GM10847 (cell line): ENCODE measurements around the gene RXFP2.

Source experiments
- POLR2A ChIP-seq: IDR thresholded peaks from 2 replicates; pipeline ENCODE4 v1.6.1; 2011; ENCODE audit not compliant: insufficient read length; ENCODE audit errors: extremely low read depth

Gene RXFP2

DNA sequence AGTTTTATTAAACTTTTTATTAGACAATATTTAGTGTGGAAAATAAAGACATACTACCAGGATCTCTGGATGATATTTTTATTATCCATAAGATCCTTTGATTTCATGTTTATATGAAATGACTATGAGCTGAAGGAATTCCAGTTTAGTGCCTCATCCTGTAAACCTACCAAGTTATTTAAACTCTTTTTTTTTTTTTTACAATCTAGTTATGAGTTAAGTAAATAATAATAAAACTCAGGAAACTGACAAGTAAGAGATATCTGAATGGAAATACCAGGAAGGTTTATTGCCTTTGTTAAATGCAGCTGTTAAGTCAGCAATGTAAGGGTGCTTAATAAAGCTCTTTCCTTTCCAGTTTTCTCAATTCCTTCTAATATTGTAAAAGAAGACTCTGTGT lies 53.9 kb downstream of the RXFP2 start:
- TF ChIP-seq POLR2A: no peak

DNA sequence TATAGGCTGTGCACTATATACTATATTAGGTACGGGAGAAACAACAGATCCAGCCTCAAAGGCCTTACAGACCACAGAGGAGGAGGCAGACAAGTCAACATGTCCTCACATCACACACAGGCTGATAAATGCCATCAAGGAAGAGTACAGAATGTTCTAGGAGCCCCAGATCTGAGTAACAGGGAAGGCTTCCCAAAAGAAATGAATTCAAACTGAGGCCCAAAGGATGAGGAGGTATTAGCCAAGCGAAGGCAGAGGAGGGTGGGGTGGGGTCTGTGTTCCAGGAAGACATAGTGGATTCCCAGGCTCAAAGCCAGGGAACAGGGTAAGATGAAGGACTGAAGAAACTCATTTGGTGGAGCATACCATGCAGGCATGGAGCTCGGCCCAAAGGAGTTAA lies 55.1 kb downstream of the RXFP2 start:
- no peak for TF ChIP-seq POLR2A

DNA sequence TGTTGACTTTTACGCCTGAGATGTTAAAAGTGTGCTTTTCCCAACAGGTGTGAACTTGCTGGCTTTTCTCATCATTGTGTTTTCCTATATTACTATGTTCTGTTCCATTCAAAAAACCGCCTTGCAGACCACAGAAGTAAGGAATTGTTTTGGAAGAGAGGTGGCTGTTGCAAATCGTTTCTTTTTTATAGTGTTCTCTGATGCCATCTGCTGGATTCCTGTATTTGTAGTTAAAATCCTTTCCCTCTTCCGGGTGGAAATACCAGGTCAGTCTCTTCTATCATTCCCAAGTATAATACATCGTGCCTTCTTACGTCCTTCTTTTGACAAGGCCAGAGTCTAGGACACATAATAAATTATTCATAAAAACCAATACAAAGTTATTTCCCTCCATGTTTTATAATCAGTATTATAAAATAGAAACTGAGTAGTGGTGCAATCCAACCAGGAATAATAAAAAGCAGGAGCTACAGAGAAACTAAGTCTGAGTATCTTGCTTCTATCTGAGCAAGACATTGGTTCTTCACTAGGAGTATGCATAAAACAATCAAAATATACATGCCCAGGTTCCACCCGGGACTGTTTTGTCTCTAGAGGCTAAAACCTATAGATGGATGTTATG lies 57.9 kb downstream of the RXFP2 start:
- TF ChIP-seq POLR2A: no peak

DNA sequence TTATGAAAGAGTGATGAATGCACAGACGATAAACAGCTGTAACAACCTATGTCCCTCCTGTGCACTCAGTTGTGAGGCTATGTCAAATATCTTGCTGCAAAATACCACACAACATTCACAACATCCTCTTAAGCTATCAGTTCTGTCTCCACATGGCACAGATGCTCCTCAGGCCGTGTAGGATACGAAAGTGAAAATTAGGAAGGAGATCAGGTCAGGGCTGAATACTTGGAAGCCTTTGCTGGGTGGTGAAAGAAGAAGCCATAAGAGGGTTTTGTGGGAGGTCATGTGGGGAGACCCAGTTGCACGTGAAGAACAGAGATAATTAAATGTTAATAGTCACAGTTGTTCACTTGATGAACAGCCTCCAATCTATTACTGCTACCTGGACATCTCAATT lies 58.9 kb downstream of the RXFP2 start:
- no peak for TF ChIP-seq POLR2A

DNA sequence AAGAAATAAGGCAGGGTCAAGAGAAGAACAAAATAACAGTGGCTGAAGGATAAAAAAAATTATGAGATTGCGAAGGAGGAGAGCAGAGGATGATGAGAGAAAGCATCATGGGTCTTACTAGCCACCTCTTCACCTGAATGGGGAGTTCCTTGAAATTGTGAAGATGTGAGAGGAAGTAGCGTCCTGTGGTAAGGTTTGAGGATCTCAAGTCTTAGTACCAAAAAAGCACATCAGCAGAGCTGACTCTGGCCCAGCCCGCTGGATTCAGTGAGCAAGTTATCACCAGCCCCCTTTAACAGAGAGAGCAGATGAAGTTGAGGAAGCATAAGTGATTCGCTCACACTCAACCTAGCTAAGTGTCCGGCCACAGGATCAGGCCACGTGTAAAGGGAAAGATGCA lies 61.8 kb downstream of the RXFP2 start:
- no peak for TF ChIP-seq POLR2A

DNA sequence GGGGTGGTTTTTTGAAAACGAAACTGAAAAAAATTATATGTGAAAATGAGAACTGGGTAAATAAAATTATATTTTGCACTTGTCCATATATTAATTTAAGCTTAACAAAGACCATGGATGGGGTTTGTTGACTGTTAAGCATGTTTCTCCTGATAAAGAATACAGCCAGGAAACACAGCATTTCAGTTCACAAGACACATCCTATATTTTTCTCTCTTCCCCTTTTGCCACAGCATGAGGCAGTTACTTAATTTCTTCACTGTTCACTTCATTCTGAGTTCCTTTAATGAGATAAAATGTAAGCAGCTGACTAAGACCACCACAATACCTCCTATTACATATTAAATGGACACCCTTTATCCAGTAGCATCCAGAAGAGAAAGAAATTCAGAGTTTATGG lies 64.0 kb downstream of the RXFP2 start:
- TF ChIP-seq POLR2A: no peak

DNA sequence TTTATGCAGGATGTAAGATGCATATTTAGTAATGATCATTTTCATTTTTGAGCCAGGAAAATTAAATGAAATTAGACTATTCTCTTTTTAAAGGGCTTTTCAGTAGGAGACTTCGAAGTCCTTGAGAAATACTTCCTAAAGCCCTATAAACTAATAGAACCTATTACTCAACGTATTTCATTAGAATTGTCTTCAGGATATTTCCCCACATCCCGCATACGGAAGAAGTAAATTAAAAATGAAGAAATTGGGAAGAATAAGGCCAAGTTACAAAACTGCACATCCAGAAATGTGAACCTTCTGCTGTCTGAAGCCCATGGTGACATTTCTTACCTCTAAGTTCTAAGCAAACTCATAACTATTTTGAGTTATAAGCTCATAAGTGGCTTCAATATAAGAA lies 66.5 kb downstream of the RXFP2 start:
- TF ChIP-seq POLR2A: no peak

DNA sequence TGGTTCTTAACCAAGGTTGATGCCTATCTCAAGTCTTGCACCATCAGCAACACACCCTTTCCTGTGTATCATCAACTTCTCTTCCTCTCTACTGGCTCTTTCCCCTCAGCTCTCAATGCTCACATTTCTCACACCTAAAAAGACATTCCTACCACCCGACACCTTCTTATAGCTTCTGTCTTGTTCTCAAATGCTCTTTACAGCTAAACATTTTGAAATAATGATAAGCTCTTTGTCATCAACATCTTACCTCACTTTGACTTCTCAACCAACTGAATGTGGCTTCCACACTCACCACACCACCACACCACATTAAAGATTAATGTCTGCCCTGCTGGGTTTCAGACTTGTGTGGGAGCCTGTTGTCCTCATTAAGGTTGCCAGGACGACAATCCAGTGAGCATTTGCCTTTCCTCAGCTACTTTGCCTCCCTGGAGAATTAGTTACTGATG lies 67.8 kb downstream of the RXFP2 start:
- TF ChIP-seq POLR2A: no peak

DNA sequence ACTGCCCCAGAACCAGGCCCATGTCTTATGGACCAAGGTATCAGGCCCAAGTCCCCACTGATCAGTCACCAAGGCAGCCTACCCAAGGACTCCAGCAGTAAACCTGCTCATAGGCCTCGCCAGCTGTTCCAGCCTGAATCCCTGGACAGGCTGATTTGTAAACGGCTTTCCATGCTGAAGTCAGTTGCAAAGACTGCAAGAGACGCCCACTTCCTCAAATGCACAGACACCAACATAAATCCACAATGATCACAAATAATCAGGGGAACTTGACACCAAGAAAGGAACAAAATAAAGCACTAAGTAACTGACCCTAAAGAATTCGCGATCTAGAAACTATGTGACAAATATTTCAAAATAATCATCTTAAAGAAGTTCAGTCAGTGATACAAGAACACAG lies 75.2 kb downstream of the RXFP2 start:
- TF ChIP-seq POLR2A: no peak

DNA sequence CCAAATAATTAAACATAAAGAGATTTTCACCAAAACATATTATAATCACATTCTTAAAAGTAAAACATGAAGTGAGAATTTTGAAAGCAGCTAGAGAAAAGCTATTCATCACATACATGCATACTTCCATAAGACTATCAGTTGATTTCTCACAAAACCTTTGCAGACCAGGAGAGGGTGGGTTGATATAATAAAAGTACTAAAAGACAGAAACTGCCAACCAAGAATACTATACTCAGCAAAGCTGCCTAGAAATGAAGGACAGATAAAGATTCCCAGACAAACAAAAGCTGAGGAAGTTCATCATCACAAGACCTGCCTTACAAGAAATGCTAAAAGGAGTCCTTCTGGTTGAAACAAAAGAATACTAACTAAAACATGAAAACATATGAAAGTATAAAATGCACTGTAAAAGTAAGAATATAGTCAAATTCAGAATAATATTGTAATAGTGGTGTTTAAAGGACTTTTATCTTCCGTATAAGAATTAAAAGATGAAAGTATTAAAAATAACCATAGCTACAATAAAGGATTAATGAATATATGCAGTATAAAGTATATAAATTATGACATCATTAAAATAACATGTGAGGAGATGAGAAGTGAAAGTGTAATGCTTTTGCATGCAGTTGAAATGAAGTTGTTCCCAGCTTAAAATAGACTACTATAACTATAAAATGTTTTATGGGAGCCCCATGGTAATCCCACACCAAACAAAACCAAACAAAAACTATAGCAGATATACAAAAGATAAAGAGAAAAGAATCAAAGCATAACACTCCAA lies 76.2 kb downstream of the RXFP2 start:
- no peak for TF ChIP-seq POLR2A

DNA sequence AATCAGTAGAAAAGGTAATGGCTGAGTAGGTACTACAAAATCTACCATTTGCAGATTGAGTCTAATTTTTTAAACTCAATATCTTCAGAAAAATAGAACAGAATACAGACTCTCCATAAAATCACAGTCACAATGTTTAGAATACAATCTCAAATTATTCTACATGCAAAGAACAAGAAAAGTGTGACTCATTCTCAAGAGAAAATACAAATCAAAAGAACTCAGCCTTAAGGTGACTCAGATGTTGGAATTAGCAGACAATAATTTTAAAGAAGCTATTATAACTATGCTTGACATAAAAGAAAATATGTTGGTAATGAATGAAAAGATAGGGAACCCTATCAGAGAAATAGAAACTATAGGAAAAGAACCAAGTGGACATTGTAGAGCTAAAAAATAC lies 78.9 kb downstream of the RXFP2 start:
- no peak for TF ChIP-seq POLR2A

DNA sequence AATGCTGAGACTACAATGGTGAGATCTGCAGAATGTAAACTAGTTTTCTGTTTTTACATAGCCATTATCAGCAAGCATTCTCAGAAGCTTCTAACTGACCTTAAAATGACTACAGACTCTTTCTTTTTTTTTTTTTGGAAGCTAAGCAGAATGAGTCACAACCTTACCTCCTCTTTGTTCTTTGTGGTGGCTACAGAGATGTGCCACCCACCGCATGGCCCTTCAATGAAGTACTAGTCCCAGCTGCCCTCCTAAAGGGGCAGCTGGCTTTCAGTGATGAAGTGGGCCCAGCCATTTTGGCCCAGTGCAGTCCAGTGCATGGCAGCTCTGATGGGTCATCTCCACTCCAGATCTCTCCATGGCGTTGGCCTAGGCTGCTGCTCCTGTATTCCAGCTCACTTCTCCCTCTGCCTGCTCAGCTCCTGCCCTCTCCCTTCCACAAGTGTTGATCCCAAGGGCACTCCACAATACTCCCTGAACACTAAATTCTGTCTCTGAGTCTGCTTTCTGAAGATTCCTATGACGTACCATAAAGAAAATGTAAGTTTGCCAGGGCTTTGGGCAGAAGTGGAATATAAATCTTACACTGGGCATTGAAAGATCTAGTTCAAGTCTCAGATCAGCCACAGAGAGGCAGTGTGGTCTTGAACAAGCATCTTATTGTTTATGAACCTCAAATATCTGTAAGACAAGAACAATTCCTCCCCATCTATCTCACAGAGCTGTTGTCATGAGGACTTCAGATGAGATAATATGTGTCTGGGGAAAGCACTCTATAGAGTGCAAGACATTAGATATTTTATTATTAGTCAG lies 85.6 kb downstream of the RXFP2 start:
- no peak for TF ChIP-seq POLR2A

DNA sequence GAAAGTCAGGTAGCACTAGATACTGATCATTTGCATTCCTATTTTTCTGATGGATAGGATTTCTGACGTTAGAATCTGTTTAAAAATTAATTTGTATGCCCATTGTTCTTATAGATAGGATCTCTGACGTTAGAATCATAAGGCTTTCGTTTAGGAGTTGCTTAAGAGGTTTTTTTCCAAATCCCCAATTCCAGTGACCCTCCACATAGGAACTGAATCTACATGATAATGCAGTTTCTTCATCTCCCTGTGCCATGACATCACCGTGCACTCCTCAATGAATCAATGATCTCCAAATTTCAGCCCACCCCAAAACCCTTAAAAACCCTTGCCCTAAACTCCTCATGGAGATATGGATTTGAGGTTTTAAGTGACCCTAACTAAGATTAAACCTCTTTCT lies 87.2 kb downstream of the RXFP2 start:
- no peak for TF ChIP-seq POLR2A

DNA sequence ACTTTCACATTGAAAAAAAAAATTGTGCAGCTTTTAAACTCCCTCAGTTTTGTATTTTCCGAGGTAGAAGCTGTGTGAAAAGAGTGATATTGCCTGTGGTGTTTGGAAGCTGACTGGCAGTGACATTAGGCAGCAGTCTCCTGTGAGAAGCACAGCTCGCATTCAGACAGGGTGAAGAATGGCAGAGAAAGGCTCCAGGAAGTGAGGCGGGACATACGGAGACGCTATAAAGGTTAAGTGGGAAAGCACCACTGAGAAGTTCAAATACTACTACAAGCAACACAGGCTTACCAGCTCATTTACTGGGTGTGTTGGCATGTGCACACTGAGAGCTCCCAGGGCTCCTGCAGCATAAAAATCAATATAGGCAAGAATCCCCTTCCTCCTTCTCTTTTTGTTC lies 88.4 kb downstream of the RXFP2 start:
- no peak for TF ChIP-seq POLR2A

DNA sequence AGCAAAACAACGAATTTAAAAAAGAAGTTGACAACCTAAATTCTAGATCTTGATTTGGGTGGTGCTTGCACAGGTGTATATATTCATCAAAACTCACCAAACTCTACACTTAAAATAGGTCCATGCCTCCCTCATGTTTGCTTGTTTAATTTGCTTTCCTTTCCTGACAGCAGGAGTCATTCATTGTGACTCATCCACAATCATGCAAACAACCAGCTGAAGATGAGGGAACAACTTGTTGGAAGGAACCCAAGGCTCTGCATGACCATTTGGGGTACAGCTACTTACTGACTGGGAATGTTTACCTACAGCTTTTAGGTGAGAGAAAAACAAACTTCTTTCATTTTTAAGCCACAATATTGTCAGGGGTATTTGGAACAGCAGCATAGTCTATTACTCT lies 96.6 kb downstream of the RXFP2 start:
- TF ChIP-seq POLR2A: no peak

DNA sequence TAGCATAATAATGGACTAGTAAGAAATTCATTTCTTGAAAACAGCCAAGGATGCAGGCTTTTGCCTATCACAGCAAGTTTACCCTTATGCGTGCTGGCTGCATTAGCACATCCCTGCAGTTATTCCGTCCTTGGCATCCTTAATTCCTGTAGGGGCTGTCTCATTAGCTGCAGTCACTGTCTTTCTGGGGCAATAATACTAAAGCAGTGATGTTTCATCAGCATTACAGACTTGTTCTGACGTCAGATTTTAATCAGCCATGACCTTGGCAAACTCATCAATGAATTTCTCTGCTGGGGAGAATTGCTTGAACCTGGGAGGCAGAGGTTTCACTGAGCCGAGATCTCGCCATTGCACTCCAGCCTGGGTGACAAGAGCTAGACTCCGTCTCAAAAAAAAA lies 103.7 kb downstream of the RXFP2 start:
- no peak for TF ChIP-seq POLR2A

DNA sequence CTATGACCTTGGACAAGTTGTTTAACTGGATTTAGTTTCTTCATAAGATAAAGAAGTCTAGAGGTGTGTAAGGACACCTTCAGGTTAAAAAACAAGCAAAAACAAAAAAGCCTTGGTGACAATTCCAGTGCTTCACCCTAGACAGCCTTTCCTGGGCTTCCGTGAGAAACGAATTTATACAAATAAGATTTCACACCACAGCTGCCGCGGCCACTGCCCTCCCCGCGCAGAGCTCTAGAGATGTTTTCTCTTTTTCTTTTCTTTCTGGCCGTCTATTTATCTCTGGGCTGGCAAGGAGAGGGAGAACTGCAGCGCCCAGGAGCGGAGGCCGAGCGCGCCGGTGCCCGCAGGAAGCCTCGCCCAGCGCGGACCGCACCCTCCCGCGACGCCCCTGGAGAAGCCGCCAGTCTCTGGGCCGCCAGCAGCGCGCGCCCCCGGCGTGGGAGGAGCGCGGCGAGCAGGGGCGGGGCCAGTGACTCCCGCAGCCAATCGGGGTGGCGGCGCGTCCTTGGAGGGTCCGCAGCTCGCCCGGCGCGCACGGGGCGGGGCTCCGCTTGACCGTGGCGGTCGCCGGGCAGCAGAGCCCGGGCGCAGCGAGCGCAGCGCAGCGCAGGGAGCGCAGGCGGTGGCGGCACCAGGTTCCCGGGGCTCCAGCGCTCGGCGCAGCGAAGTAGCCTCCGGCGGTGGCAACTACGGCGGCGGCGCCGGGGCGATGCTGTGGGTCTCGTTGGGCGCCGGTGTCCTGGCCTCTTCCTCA lies 107.0 kb downstream of the RXFP2 start:
- TF ChIP-seq POLR2A: no peak
